Measurements from ENCODE around the gene ADGRA3.

DNA sequence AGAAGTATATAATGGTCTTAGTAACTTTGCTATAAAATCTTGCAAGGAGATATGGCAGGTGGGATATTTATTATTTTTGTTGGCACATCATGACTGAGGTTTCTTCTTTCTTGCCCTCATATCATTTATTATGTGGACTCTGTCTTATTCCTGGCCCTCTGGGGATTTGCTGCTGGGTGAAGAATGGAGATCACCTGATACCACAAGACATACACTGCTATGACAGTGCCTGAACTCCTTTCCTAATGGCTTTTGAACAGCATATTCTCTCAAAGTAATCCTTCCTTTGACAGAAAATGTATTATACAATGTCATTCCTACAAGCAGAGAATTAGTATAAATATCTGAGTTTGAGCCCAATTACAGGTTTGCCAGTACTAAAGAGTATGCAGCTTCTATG lies 22.0 kb upstream of the ADGRA3 start:
- no peak for TF ChIP-seq POLR2A (IDR thresholded peaks at IDR 0.05)
- TF ChIP-seq, protein P1, sequence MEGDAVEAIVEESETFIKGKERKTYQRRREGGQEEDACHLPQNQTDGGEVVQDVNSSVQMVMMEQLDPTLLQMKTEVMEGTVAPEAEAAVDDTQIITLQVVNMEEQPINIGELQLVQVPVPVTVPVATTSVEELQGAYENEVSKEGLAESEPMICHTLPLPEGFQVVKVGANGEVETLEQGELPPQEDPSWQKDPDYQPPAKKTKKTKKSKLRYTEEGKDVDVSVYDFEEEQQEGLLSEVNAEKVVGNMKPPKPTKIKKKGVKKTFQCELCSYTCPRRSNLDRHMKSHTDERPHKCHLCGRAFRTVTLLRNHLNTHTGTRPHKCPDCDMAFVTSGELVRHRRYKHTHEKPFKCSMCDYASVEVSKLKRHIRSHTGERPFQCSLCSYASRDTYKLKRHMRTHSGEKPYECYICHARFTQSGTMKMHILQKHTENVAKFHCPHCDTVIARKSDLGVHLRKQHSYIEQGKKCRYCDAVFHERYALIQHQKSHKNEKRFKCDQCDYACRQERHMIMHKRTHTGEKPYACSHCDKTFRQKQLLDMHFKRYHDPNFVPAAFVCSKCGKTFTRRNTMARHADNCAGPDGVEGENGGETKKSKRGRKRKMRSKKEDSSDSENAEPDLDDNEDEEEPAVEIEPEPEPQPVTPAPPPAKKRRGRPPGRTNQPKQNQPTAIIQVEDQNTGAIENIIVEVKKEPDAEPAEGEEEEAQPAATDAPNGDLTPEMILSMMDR (IDR thresholded peaks at IDR 0.05 in 8 of 11, conservative IDR thresholded peaks at IDR 0.05 in 3 of 11), result no peak

Data from spleen (tissue), 7 donors.